Central memory CD8-positive, alpha-beta T cell (primary cell): Measurements from ENCODE around the gene TRIM41.

ENCODE experiments used
- ATAC-seq: fragments of 150-1000 bp; cut with Tn5 transposase; replicated peaks from 2 replicates; pipeline ENCODE4 v1.10.0; 2022; ENCODE audit warnings: mild to moderate bottlenecking, moderate FRiP score, moderate number of reproducible peaks; ENCODE audit not compliant: poor library complexity, severe bottlenecking; ENCODE audit errors: extremely low read depth
- DNase-seq, 2 donors: peaks; one replicate each; pipeline ENCODE4 v3.0.0; 2021; ENCODE audit warnings: low spot score in 2 of 2
- H3K27ac Mint-ChIP-seq: one replicate; pipeline ENCODE4 v1.8.0; 2022; ENCODE audit warnings: low read depth, mild to moderate bottlenecking, moderate library complexity, mixed read lengths
- H3K27me3 Mint-ChIP-seq: one replicate; pipeline ENCODE4 v1.8.0; 2022; ENCODE audit warnings: mixed read lengths
- H3K36me3 Mint-ChIP-seq: one replicate; pipeline ENCODE4 v1.8.0; 2022; ENCODE audit warnings: mild to moderate bottlenecking, moderate library complexity, mixed read lengths; ENCODE audit not compliant: insufficient read depth
- H3K4me1 Mint-ChIP-seq: one replicate; pipeline ENCODE4 v1.8.0; 2022; ENCODE audit warnings: mixed read lengths
- H3K4me3 Mint-ChIP-seq: one replicate; pipeline ENCODE4 v1.8.0; 2022; ENCODE audit warnings: mild to moderate bottlenecking, moderate library complexity, mixed read lengths
- H3K9me3 Mint-ChIP-seq: one replicate; pipeline ENCODE4 v1.8.0; 2022; ENCODE audit warnings: mixed read lengths

Gene TRIM41

DNA sequence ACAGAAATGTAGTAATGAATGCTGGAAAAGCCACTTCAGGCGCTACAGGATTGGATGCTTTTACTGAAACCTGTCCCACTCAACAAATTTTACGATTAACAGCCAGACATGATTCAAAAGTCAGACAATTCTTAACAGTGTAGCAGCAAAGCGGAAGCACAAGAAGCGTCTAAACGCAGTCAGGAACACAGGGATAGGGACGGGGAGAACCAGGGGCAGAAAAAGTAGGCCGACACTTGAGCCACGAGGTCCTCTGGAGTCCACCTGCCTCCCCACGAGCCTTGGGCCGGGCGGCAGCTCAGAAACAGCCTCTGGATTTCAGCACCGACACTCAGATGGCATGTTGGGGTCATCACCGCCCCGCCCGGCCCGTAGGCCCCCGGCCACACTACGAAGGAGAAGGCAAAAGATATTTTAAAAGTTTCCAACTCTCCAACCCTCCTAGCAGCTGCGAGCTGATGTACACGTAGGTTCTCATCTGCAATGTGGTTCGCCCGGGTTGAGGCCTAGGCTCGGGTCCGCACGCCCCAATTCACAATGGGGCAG is 20.0 kb downstream of the TRIM41 start:
- H3K4me1 Mint-ChIP-seq, result peaks cover 67% of the 10 kb centered on the region
- H3K36me3 Mint-ChIP-seq, result peaks cover 68% of the 10 kb centered on the region
- peak; percentile 11 for ATAC-seq
- DNase-seq, result no peak
- H3K27ac Mint-ChIP-seq, result peak overlapping the region; percentile 94
- H3K4me3 Mint-ChIP-seq, result peak overlapping the region; percentile 98
- H3K9me3 Mint-ChIP-seq, result no peaks in the 10 kb centered on the region
- H3K27me3 Mint-ChIP-seq, result no peaks in the 10 kb centered on the region

DNA sequence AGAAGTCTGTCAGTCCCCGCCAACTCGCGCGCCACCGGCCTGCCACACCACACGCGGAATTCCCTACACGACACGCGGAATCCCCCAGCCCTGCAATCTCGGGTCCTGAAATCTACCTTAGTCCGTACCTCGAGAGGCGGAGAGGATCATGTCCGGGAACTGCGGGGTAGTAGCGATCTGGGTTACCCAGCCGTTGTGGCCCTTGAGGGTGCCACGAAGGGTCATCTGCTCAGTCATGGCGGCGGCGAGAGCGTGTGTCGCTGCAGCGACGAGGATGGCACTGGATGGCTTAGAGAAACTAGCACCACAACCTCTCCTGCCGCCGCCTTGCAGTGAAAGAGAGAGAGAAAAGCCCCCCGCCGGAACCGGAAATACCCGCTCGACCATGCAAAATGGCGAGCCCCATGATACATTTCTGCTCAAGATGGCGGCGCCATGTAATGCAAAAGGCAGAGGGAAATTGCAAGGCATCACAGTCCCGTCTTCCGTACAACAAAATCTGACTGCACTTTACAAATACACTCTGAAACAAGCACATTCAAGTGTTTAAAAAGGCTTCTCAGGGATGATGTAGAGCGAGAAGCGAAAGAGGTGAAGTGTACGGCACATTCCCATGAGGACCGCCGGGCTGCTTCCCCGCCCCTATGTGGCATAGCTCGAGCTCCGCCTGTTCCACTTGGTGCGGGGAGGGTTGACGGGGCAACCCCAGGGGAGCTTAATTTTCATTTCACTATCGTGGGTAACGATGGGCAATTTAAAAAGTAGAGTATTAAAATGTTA is 20.7 kb downstream of the TRIM41 start, which contains the start of gene RACK1:
Gene RACK1 (minus strand): TSS at position 343 of the 780 bp plus-strand sequence. CDS start 106 bp downstream, at position 237.
- H3K36me3 Mint-ChIP-seq, result peaks cover 61% of the 10 kb centered on the region
- H3K27ac Mint-ChIP-seq, result peak within 1 kb of the TSS; percentile 96
- H3K4me1 Mint-ChIP-seq, result peaks cover 67% of the 10 kb centered on the region

DNA sequence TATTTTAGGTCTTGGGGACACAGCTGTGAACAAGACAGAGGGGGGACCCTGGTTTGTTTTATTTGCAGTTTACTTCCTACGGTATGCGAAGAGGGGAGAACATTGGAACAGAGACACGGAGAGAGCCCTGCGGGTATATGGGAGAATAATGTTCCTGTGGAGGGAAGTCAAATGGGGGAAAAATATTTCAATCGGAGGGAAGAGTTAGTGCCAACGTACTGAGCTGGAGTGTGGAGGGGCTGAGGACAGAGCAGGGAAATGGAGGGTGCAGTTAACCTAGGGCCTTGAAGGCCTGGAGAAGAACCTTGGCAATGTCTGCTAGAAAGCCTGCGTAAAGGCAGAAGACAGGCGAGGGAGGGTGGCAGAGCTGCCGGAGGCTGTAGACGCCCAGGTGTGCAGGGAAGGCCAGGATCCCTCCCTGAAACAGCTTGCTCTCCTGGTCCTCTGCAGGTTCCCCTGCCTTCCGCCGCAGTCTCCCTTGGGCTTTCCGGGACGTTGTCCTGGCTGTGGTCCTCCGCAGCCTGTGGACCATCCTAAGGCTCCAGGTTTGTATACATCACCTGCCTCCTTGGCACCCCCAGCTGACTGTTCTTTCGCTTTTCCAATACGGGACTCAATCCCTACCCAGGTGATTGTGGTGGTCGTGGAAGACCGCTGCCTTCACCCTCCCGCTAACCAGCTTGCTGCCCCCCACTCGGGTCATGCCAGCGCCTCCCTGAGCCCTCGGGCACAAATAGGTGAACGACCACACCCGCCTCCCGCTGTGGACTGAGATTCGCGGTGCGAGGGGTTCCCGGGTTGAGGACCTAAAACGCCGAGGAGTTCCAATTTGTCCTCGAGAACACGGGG is 22.6 kb downstream of the TRIM41 start:
- no peak for ATAC-seq
- H3K4me1 Mint-ChIP-seq, result peaks cover 76% of the 10 kb centered on the region

More for the DNA sequence above, 20.7 kb downstream of the TRIM41 start, which contains the start of gene RACK1:
- Mint-ChIP-seq H3K27me3 (no peaks in the 10 kb centered on the region), H3K9me3 (no peaks in the 10 kb centered on the region), H3K4me3 (peak within 1 kb of the TSS; percentile 98)
- ATAC-seq, result peak; percentile 69
- DNase-seq, result peak; percentile 82

DNA sequence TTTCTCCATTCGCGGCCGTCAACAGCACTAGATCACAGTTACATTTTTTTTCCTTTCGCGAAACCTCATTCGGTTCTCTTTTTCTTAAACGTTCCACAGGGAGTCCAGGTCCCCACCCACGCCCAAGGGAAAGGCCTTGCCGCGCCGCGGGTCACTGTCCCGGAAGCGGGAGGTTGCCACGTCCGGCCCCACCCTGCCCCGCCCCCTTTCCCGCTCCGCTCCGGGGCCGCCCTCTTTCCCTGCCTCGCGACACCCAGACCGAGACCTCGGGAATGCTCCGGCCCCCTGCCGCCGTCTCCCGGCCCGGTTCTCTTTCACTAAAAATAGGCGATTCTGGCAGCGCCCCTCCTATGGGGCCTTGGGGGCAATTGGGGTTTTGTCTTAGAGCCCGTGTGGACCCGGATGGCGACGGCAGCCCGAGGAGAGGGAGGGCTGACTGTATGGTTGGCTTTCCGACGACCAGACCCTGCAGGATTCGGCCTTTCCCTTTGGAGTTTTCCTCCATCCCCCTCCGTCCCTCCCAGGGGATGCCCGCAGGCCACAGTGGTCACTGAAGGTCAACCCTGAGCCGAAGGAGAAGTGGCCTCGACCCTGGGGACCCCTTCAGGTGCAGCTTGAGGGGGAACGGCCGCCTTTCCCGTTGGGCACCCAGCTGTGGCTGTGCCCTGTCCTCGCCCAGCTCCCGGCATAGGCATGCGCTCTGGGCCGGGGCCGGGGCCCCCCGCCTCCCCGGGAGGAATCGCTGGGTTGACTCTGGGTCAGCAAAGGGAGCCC is 23.4 kb downstream of the TRIM41 start:
- H3K27me3 Mint-ChIP-seq, result no peaks in the 10 kb centered on the region
- H3K4me1 Mint-ChIP-seq, result peaks cover 80% of the 10 kb centered on the region
- peak overlapping the region; percentile 96 for H3K27ac Mint-ChIP-seq
- H3K36me3 Mint-ChIP-seq, result peaks cover 44% of the 10 kb centered on the region
- DNase-seq (no peak), ATAC-seq (peak; percentile 6)
- peak overlapping the region; percentile 98 for H3K4me3 Mint-ChIP-seq
- no peaks in the 10 kb centered on the region for H3K9me3 Mint-ChIP-seq

More for the DNA sequence above, 22.6 kb downstream of the TRIM41 start:
- H3K27ac Mint-ChIP-seq, result peak overlapping the region; percentile 96
- peaks cover 51% of the 10 kb centered on the region for H3K36me3 Mint-ChIP-seq
- no peaks in the 10 kb centered on the region for H3K27me3 Mint-ChIP-seq
- peak overlapping the region; percentile 98 for H3K4me3 Mint-ChIP-seq
- no peak for DNase-seq
- no peaks in the 10 kb centered on the region for H3K9me3 Mint-ChIP-seq

DNA sequence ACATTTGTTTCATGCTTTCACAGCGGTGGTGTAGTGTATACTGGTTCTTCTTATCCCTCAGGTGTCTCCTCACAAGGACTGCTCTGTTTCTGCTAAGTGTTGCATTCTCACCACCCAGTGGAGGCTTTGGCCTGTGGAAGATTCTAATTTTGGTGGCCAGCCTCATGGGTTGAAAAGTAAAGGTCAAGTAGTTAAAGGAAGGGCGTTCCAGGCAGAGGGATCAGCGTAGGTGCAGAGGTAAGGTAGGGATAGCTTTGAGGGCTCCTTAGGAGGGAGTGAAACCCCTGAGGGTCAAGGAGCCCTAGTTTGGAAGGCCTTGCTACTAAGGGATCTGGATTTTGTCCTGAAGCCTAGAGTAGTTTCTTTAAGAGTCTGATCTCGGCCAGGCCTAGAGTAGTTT is 25.2 kb downstream of the TRIM41 start:
- Mint-ChIP-seq H3K4me3 (peak overlapping the region; percentile 98), H3K9me3 (no peaks in the 10 kb centered on the region)
- no peak for DNase-seq

DNA sequence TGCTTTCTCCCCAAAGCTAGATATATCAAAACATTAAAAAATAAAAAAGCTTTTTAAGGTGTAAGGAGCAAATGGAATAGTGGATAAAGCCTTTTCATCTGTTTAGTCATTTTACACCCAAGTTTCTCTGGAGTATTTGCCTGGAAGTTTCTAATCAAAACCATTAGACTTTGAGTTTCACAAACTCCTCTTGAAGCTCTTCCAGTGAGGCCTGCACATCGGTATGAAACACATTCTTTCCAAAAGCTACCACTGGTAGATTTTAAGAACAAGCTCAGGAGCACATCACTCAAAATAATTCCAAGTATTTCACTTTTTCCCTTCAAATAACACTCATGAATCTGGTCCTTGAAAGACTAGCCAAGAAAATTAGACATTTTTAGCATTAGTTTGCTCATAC is 32.2 kb downstream of the TRIM41 start:
- peaks cover 33% of the 10 kb centered on the region for H3K36me3 Mint-ChIP-seq
- no peak for ATAC-seq
- no peaks in the 10 kb centered on the region for H3K27me3 Mint-ChIP-seq
- peaks cover 72% of the 10 kb centered on the region for H3K4me1 Mint-ChIP-seq
- H3K9me3 Mint-ChIP-seq, result no peaks in the 10 kb centered on the region
- DNase-seq, result no peak
- no peak overlapping the region for H3K27ac Mint-ChIP-seq
- no peak overlapping the region for H3K4me3 Mint-ChIP-seq

More for the DNA sequence above, 25.2 kb downstream of the TRIM41 start:
- Mint-ChIP-seq H3K27ac (peak overlapping the region; percentile 96), H3K4me1 (peaks cover 67% of the 10 kb centered on the region), H3K27me3 (no peaks in the 10 kb centered on the region), H3K36me3 (peaks cover 30% of the 10 kb centered on the region)
- ATAC-seq, result no peak

DNA sequence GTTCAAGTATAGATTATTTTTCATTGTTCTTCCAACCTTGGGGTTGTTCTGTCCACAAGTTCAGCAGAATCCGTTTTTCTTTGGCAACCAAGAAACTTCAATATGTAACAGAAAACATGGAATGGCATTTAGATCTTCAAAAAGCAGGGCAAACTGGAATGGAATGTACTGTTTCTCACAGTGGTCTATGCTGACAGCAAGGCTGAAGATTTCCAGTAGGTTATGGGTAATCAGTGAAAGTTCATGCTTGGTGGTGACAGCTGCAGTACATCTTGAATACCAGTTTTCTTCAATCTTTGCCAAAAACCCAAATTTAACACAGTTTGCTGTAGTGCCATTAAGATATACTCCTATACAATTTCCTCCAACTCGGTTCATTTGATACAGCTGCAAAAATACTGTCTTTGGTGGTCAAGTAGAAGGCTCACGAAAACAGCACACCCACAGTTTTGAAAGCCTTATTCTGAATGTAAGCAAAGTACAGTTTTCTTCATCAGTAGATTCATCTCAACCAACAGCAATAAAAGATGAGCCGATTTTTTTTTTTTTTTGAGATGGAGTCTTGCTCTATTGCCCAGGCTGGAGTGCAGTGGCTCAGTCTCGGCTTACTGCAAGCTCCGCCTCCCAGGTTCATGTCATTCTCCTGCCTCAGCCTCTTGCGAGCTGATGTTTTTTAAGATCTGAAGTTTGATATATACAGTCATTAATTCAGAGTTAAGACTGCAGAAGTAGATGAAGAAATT is 32.9 kb downstream of the TRIM41 start:
- Mint-ChIP-seq H3K4me3 (no peak overlapping the region), H3K36me3 (peaks cover 35% of the 10 kb centered on the region), H3K4me1 (peaks cover 74% of the 10 kb centered on the region), H3K27me3 (no peaks in the 10 kb centered on the region), H3K9me3 (no peaks in the 10 kb centered on the region), H3K27ac (no peak overlapping the region)
- ATAC-seq (no peak), DNase-seq (no peak)

DNA sequence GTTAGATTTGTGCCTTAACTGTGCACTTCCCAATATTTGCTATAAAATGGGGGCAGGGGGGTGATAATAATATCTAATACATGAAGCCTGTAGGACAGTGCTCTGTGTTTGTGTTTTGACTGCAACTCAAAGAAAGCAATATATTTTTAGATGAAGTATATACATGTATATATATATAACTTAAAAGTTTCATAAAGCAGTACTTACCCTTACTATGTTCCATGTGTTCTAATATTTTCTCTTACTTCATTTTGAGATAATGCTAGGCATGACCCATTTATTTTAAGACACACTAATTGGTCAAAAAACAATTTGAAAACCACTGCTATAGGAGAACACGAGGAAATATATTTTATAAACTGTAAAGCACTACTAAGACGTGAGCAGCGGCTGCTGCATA is 35.5 kb downstream of the TRIM41 start:
- Mint-ChIP-seq H3K4me1 (peaks cover 65% of the 10 kb centered on the region), H3K27me3 (no peaks in the 10 kb centered on the region), H3K4me3 (peak overlapping the region; percentile 96), H3K27ac (peak overlapping the region; percentile 96), H3K9me3 (no peaks in the 10 kb centered on the region), H3K36me3 (peaks cover 36% of the 10 kb centered on the region)
- DNase-seq (no peak), ATAC-seq (no peak)

DNA sequence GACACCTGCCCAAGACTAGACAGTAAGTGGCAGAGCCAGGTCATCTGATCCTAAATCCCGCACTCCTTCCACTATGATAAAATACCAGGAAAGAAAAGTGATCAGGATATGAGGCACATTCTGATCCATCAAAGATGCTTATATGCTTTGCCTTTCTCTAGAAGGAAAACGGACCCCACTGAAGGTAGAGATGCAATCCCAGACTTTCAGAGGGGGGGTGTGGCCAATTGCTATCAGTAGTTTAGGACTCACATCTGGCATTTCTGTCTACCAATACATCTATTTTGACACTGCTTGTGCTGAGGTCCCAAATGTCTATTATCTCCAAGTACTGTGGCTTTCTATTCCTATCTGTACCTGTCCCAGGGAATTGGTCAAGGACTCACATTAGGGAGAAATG is 36.2 kb downstream of the TRIM41 start:
- Mint-ChIP-seq H3K27ac (peak overlapping the region; percentile 96), H3K27me3 (no peaks in the 10 kb centered on the region), H3K9me3 (no peaks in the 10 kb centered on the region), H3K36me3 (peaks cover 33% of the 10 kb centered on the region), H3K4me3 (peak overlapping the region; percentile 96), H3K4me1 (peaks cover 65% of the 10 kb centered on the region)
- no peak for ATAC-seq
- no peak for DNase-seq

DNA sequence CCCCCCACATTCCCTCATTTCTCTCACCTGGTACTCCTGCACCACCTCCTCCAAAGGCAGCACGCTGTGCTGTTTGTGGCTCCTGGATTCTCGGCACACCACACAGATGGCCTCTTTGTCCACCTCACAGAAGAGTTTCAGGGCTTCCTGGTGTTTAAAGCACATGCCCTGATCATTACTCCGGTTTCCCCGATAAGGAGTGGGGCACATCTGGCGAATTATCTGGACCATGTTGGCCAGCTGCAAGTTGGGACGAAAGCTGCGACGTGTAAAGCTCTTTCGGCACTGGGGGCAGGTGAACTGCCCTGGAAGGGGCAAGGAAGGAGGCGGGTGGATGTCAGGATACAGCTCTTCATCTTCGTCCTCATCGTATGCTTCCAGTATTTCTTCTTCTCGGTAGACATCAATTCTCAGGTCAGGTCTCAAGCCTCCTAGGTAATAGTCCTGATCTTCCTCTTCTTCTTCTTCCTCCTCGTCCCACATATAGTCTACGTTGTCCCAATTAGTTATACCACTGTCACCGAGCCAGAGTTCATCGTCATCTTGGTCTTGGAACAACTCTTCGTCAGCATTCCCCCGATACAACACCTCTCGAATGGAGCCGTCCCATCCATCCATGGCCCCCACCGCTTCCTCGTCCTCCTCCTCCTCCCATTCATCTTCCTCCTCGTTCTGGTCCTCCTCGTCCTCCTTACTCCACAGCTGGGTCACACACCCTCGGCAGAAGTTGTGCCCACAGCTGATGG is 37.1 kb downstream of the TRIM41 start:
- no peak for DNase-seq
- no peaks in the 10 kb centered on the region for H3K9me3 Mint-ChIP-seq
- no peak for ATAC-seq
- no peaks in the 10 kb centered on the region for H3K27me3 Mint-ChIP-seq
- peak overlapping the region; percentile 96 for H3K27ac Mint-ChIP-seq
- peak overlapping the region; percentile 96 for H3K4me3 Mint-ChIP-seq
- peaks cover 32% of the 10 kb centered on the region for H3K36me3 Mint-ChIP-seq
- peaks cover 62% of the 10 kb centered on the region for H3K4me1 Mint-ChIP-seq

DNA sequence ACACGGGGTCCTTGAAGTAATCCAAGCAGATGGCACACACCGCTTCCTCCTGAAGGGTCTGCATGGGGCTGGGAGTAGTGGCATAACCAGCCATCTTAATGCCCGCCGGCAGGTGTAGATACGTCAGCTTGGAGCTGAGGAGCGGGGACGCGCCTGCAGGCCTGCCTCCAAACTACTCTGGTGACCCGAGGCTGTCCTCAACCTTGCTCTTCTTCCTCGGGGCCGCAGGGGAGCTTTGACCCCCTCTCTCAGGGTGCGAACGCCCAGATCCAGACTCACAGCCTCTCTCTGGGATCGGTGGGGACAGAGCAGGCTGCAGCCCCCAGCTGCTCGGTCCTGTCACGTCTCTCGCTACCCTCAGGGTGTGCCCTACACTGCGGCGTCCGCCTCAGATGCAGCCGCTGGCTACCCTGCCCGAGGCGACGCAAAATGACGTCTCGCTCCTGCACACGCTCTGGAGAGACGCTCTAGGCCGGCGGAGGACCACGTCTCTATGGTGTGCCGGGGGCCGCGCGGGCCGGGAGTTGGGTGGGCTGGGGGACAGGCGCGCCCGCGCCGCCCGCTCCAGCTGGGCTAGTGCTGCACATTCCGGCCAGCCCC is 37.7 kb downstream of the TRIM41 start, which contains the start of gene TRIM52:
Gene TRIM52 (minus strand): TSS at position 424 of the 600 bp plus-strand sequence. CDS start 330 bp downstream, at position 94.
- ATAC-seq, result peak; percentile 87
- H3K27me3 Mint-ChIP-seq, result no peaks in the 10 kb centered on the region
- peak; percentile 83 to 84 for DNase-seq
- no peaks in the 10 kb centered on the region for H3K9me3 Mint-ChIP-seq
- H3K36me3 Mint-ChIP-seq, result peaks cover 28% of the 10 kb centered on the region
- H3K4me3 Mint-ChIP-seq, result peak within 1 kb of the TSS; percentile 96
- H3K4me1 Mint-ChIP-seq, result peaks cover 58% of the 10 kb centered on the region
- H3K27ac Mint-ChIP-seq, result peak within 1 kb of the TSS; percentile 96
